K562 (cell line): ENCODE measurements around the gene STING1. TPM values are rescaled to one million over a fixed set of nuclear protein-coding genes. Genes with fewer than 3 reads are reported as not detected.

Experiments used
- ATF3 ChIP-seq, 2 experiments: fragments of 450-650 bp in 1 of 2; sonication (generic) in 1 of 2; formaldehyde crosslinking in 1 of 2; IDR thresholded peaks in 1 of 2; conservative IDR thresholded peaks in 1 of 2; 2 replicates each; pipeline versions ENCODE4 v1.6.1 to v1.8.1; 2016 to 2023; ENCODE audit warnings: mild to moderate bottlenecking in 2 of 2, moderate library complexity in 2 of 2, inconsistent platforms in 1 of 2, missing genetic modification reagents in 1 of 2
- CREBBP ChIP-seq: IDR thresholded peaks from one replicate; pipeline ENCODE4 v1.6.1; 2012; ENCODE audit warnings: low read depth, mild to moderate bottlenecking, control low read depth, inconsistent platforms, low read length
- EGR1 ChIP-seq: fragments of 450-650 bp; conservative IDR thresholded peaks from 2 replicates; pipeline ENCODE4 v1.6.1; 2017; ENCODE audit warnings: mild to moderate bottlenecking
- EWSR1 ChIP-seq: fragments of 450-650 bp; IDR thresholded peaks from 2 replicates; pipeline ENCODE4 v1.6.1; 2018; ENCODE audit warnings: borderline replicate concordance, mild to moderate bottlenecking, low read depth, moderate library complexity; ENCODE audit not compliant: partially characterized antibody
- FOSL1 ChIP-seq: fragments of 200-800 bp; sonication (Bioruptor generic); conservative IDR thresholded peaks from 2 replicates; pipeline ENCODE4 v1.6.1; 2016; ENCODE audit warnings: missing genetic modification characterization, missing compliant biosample characterization
- HDGF ChIP-seq: fragments of 450-650 bp; IDR thresholded peaks from 2 replicates; pipeline ENCODE4 v1.6.1; 2016
- HEY1 ChIP-seq: fragments of 250-450 bp; sonication (Bioruptor Pico); IDR thresholded peaks from 2 replicates; pipeline ENCODE4 v1.5.0; 2020; ENCODE audit warnings: mild to moderate bottlenecking, moderate library complexity, borderline replicate concordance
- HMBOX1 ChIP-seq: sonication (generic); IDR thresholded peaks from 2 replicates; pipeline ENCODE4 v1.6.1; 2016
- NRF1 ChIP-seq, 2 experiments: fragments of 450-650 bp; IDR thresholded peaks in 1 of 2; conservative IDR thresholded peaks in 1 of 2; 2 replicates each; pipeline ENCODE4 v1.6.1; 2014; ENCODE audit warnings: mild to moderate bottlenecking in 2 of 2
- PBX2 ChIP-seq, 2 experiments: IDR thresholded peaks in 1 of 2; conservative IDR thresholded peaks in 1 of 2; 2 replicates each; pipeline ENCODE4 v1.6.1; 2016; ENCODE audit warnings: low read depth in 2 of 2, mild to moderate bottlenecking in 1 of 2, missing compliant biosample characterization in 1 of 2, missing genetic modification characterization in 1 of 2, moderate library complexity in 1 of 2
- STAT6 ChIP-seq: sonication (generic); formaldehyde crosslinking; IDR thresholded peaks from 2 replicates; pipeline ENCODE4 v1.8.1; 2023; ENCODE audit warnings: mild to moderate bottlenecking, missing genetic modification reagents
- ZC3H4 ChIP-seq: sonication (generic); formaldehyde crosslinking; IDR thresholded peaks from 2 replicates; pipeline ENCODE4 v1.9.0; 2021; ENCODE audit warnings: missing genetic modification reagents, borderline replicate concordance
- ZNF12 ChIP-seq: sonication (generic); formaldehyde crosslinking; IDR thresholded peaks from 2 replicates; pipeline ENCODE4 v1.4.0; 2020; ENCODE audit warnings: mild to moderate bottlenecking, missing genetic modification reagents
- ZNF518B ChIP-seq: fragments of 250-450 bp; sonication (Bioruptor Pico); IDR thresholded peaks from 2 replicates; pipeline ENCODE4 v1.5.0; 2021; ENCODE audit warnings: mild to moderate bottlenecking, moderate library complexity
- polyA plus RNA-seq, 8 experiments: library from polyadenylated mRNA; depleted of rRNA in 4 of 8; stranded (reverse) in 5 of 8; unstranded in 3 of 8; fragments of >200 nt; fragmentation: Nextera tagmentation in 2 of 8; fragmentation: Illumina TruSeq in 1 of 8; extraction: Ambion mirVana in 2 of 8; extraction: Trizol in 1 of 8; gene quantifications; 2 replicates each; pipeline versions ENCODE4 v1.2.1 to v1.2.3, GENCODE V29; 2011 to 2014; ENCODE audit warnings: inconsistent platforms in 1 of 8, missing spikeins in 1 of 8
- total RNA-seq, 7 experiments: library from RNA; depleted of rRNA in 6 of 7; stranded (reverse); fragments of >200 nt in 6 of 7; fragmentation: Illumina TruSeq in 2 of 7; extraction: Trizol in 2 of 7; gene quantifications; 2 replicates each; pipeline versions ENCODE4 v1.2.1 to v1.2.3, GENCODE V29; 2011 to 2021; ENCODE audit warnings: low replicate concordance in 1 of 7

STING1 gene
- total and polyA plus RNA-seq, 9 of the 15 experiments (the other 6 are each of a cell fraction or from before 2014, with no cell fraction given): 20.8 to 69.1 (median 44.7) TPM

- no peak for TF ChIP-seq STAT6 (CRISPR knock-in tag)
- TF ChIP-seq CREBBP: no peak
- no peak for TF ChIP-seq ZNF12 (CRISPR knock-in tag)
- TF ChIP-seq EWSR1: no peak
- no peak; the same call in 1 of the 2 replicates for TF ChIP-seq ATF3 (IDR thresholded peaks at IDR 0.05)
- TF ChIP-seq ATF3 (CRISPR knock-in tag; conservative IDR thresholded peaks at IDR 0.05): no peak
- TF ChIP-seq HEY1 (CRISPR knock-in tag): no peak
- no peak for TF ChIP-seq ZC3H4 (CRISPR knock-in tag)
- peak; percentile 89 for TF ChIP-seq EGR1
- no peak for TF ChIP-seq PBX2 (CRISPR knock-in tag; IDR thresholded peaks at IDR 0.05; ENCODE audit: low read depth)
- TF ChIP-seq PBX2 (tag; conservative IDR thresholded peaks at IDR 0.05; ENCODE audit: low read depth): no peak
- peak; percentile 63 to 76 for TF ChIP-seq NRF1 (conservative IDR thresholded peaks at IDR 0.05 in 1 of 2, IDR thresholded peaks at IDR 0.05 in 1 of 2)
- TF ChIP-seq ZNF518B (CRISPR knock-in tag): no peak
- TF ChIP-seq HMBOX1: no peak
- TF ChIP-seq FOSL1 (tag): peak; percentile 57
- no peak for TF ChIP-seq HDGF
Measured at GRCh38 chr5:139439013-139439903, 43.3 kb downstream of the STING1 start, which contains the start of gene DNAJC18 (continued).
